Measurements from ENCODE around the gene CLPTM1.

GRCh38 chr19:44931541-44931940 lies 23.6 kb upstream of the CLPTM1 start:
- TF ChIP-seq, protein P1, sequence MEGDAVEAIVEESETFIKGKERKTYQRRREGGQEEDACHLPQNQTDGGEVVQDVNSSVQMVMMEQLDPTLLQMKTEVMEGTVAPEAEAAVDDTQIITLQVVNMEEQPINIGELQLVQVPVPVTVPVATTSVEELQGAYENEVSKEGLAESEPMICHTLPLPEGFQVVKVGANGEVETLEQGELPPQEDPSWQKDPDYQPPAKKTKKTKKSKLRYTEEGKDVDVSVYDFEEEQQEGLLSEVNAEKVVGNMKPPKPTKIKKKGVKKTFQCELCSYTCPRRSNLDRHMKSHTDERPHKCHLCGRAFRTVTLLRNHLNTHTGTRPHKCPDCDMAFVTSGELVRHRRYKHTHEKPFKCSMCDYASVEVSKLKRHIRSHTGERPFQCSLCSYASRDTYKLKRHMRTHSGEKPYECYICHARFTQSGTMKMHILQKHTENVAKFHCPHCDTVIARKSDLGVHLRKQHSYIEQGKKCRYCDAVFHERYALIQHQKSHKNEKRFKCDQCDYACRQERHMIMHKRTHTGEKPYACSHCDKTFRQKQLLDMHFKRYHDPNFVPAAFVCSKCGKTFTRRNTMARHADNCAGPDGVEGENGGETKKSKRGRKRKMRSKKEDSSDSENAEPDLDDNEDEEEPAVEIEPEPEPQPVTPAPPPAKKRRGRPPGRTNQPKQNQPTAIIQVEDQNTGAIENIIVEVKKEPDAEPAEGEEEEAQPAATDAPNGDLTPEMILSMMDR (IDR thresholded peaks at IDR 0.05; ENCODE audit: low read depth, low read length, poor library complexity, severe bottlenecking) = no peak
- no peak for TF ChIP-seq EZH2phosphoT487 (IDR thresholded peaks at IDR 0.05; ENCODE audit: borderline replicate concordance, low read length)
